HG03342 (cell line): ENCODE data around the gene ITPKB.

Experiments used
- ATAC-seq: cut with Tn5 transposase; IDR thresholded peaks from one replicate; pipeline ENCODE4 v1.9.1; 2021; ENCODE audit warnings: mild to moderate bottlenecking, moderate library complexity; ENCODE audit not compliant: unreplicated experiment

ITPKB gene

DNA sequence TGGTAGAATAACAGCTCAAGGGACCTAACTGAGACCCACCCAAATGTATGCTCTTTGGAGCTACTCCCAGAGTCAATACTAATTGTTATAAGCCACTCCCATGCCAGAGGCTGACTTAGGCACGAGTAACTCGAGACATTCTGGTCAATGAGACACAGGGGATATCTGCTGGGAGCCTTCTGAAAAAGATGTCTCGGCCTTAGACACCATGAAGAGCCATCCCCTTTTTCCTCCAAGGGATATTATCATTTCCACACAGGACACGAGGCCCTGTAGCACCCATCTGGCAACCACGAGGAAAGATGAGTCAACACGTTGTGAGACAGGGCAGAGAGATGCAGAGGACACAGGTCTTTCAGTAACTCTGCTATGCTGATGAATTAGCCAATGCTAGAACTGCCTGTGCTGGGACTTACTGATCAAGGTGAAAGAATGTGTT is 30.7 kb downstream of the ITPKB start:
- ATAC-seq: no peak

DNA sequence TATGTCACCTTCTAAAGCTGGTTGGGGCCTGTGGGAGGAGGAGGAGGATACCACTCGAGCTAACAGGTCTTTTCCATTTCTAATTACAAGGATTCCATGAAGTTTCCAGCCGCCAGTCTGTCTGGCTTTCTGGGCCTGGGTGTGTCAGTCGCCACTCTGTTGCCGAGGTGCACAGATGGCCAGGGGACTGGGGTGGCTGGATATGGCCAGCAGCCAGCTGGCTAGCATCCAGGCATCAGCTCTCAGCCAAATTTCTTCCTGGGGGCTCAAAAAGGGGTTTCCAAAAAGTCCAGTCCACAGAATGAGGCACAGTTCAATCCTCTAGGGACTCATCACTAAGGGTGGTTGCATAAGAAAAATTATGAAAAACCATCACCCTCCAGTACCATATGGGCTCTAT is 32.4 kb downstream of the ITPKB start:
- no peak for ATAC-seq

DNA sequence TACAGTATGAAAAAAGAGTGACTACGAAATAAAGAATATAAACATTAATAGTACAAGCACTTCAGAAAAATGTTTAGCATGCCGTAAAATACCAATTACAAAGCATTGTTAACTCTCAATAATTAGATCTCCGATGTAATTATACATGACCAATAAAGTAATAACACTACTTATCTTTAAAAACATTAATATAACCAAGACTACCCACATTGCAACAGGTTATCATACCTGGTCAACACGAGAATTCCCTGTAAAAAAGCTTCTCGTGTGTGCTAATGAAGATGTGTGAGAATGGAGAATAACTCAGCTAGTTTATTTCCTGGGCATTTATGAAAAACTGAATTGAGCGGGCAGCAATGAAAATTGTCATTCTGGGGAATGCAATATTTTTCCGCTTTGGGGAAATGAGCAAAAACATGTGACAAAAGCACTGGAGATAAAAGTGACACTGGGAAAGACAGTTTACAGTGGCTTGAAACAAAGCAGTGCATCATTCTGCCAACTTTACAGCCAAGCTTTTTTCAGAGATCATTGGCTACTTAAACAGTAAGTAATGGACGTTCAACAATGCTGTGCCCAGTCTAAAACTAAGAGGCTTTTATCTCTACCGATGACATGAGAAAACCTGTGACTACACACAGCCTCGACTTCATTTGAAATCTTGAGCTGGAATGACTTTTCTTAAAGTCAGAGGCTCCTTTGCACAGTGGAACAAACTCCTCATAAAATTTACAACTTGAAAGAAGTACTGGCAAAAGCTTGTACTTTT is 34.7 kb downstream of the ITPKB start:
- no peak for ATAC-seq

DNA sequence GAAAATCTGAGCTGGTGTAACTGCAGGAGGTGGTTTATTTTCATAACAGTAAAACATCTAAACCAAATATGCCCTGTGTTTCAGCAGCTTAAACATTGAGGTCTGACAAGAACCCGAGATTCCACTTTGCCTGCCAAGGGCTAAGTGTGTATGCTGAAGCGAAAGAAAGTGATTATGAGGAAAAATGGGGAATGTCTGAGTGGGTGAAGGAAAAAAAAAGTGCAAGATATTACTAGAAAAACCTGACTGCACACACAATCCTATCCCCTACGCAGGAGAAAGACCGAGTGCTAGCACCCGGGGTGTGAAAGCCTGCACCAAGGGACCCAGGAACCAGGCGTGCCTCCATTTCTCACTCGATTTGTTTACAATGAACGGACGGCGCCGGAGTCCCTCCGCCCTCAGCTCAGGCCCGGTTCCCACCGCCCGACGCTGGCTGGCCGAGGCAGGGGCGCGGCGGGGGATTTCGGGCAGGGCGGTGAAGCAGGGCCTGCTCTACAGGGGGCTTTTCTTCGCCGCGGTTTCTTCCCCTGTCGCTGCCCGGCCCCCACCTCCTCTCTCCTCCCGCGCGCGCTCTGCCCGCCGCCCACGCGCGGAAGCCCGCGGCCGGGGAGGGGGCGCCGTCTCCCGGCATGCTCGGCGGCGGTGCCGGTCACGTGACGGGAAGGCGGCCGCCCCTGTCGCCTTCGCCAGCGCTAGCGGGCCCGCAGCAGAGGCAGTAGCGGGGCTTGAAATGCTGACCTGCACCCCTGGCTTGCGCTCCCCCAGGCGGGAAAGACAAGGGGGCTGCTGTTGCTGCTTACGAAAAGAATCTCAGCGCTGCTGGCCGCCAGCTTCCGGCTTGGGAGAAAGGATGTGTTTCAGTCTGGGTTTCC is 35.9 kb downstream of the ITPKB start:
- peak; percentile 78 for ATAC-seq

DNA sequence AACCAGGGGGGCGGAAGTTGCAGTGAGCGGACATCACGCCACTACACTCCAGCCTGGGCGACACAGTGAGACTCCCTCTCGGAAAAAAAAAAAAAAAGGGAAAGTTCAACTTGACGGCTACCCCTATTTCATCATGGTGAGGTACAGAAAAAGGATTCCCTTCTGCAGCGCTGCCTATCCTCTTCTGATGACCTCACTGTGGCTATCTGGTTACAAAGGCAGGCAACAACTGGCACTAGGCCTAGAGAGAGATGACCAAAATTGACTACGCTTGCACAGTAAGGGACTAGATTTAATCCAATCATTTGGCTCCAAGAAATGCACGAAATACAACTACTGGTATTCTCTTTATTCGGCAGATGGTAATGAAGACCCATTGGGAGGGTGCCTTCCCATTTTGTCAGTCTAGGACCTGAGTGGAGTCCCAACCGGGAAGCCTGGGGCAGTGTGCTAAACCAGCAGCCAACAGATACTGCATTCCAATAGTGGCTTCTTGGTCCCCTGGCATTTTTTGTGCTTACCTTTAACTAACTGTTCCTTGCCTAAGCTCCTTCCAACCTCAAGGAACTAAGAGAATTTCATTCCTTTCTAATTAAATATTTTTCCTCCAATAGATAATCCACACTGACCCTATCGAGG is 36.6 kb downstream of the ITPKB start:
- ATAC-seq: no peak

DNA sequence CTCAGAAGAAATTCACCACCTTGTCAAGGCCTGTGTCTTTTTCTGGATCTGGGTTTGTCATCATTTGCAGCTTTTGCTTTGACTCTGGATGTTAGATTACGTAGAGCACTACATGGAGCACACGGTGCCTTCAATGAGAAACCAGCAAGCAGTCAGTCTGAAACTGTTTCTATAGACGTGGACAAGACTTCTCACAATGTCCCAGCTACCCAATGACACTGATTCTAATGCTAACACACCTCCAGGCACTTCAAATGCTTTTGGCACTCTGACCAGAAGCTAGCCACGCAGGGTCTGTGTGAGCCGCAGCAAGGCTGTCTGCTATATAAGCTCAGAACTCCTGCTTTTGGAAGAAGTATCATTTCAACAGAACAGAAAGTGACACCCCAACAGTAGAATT is 38.2 kb downstream of the ITPKB start:
- no peak for ATAC-seq

DNA sequence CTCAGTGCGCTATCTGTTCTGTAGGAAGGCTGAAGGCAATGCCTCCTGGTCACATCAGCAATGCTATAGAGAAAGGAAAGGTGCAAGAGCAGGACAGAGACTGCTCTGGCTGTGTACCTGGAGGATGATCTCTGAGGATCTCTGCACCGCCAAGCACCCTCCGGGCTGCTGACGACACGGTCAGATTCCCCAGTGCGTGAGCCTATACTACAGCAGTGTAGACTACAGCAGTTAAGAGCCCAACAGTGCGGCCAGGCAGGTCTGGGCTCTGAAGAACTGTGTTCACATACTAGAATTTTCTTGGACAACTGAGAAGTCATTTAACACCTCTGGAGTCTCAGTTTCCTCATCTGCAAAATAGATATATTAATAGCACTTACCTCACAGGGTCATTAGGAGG is 39.9 kb downstream of the ITPKB start:
- ATAC-seq: no peak

DNA sequence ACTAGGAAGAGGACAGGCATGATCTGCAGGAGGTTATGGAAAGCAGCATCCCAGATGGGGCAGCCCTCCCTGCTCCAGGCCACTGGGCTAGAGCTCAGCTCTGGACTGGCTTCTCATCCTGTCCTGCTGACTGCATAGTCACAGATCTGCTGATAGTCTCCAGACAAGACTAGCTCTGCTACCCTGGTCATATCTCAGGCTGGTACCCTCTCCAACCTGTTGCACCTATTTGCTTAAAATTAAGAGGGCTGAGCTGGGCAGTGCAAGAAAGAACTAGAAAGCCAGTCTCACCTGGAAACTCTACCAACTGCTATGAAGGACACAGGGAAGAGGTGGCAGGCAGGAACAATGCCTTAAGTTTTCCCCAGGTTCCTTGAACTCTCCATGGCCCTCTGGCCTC is 40.4 kb downstream of the ITPKB start:
- ATAC-seq: no peak

DNA sequence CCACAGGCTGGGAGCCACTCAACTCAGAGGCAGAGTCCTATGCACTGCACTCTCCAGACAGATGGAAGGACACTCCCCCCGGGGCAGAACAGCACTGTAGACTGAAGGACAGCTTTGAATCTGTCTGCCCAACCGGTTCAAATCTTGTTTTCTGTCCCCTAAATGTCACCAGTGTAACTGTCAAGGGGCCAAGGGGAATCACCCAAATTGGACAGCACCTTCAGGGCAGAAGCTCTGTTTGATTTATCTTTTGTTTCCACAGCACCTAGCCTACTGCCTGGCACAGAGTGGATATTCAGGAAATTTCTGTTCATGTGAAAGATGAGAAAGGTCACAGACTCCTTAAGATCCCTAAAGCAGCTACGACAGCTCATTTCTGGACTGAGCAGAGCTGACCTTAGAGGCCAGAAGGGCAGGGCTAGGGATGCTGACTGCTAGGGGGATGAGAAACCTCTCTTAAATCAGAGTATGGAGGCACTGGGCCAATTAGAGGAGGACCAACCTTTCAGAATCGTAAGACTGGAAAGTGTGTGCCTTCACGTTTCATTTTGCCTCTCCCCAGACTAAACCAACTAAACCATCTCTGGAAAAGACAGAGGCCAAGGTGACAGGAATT is 41.0 kb downstream of the ITPKB start:
- peak; percentile 24 for ATAC-seq

DNA sequence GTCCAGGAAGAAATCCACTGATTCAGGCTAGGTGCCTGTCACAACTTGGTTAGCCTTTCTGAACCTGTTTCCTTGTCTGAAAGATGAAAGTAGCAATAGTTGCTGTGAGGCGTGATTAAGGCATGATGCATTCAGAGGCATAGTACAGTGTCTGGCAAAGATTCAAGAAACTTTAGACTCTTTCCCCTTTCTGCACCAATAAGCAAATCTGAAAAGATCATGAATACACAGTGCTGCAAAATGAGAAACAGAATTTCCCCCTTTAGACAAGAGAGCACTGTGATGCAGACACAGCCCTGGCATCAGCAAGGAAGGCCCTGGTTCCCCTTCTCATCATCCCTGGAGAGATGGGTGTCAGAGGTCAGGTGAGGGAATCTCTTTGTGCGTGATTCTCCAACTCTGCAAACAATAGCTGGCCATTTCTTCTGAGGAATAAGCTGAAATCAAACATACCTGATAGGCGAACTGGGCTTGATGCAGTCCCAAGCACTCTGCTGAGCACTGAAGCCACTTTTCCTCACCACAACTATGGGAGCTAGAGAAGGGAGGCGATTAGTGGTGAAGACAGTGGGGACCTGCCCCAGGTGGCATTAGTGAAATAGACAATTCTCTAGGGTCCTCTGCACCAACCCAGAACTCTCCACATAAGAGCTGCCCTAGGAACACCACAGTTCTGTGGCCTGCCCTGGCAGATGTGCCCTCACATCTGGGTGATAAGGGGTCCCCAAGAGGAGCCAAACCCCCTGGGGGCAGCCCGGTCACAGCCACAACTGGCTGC is 41.7 kb downstream of the ITPKB start:
- ATAC-seq: peak; percentile 60

DNA sequence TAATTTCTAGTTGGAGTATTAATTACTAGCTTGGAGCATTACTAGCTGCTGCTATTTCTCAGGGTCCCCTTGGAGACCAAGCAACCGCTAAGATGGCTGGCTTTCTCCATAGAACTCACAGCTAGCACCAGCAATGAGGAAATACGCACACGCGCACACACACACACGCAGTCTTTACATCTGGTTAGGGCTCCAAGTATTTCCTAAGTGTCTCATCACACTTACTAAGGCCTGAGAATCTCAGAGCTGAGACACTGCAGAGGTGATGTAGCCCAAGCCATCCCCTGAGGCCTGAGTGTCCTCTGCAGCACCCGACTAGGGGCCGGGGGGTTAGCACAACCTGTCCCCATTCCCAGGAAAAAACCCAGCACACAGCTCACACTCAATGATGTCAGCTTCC is 42.5 kb downstream of the ITPKB start:
- ATAC-seq: no peak

DNA sequence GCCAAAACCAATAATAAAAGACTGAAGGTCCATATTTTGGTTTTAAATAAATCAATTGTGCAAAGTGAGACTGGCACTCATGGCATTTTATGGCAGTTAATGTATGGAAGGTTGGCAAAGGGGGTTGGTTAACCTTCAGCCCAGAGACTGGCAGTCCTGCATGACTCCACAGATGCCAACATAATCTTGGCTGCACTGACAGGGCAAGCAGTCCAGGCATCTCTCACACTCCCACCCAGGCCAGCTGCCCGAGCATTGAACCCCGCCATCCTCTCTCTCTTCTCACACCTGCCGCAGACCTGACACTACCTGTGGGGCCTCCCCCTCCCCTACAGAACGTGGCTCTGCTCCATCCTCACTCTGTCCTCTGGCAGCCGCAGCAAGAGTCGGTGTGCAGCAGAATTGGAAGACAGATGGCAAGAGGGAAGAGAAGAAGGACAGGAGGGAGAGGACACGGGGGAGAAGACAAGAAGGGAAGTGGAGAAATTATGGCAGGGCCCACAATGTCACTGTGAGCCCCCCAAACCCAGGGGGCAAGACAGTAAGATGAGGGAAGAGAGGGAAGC is 43.7 kb downstream of the ITPKB start:
- ATAC-seq: no peak

DNA sequence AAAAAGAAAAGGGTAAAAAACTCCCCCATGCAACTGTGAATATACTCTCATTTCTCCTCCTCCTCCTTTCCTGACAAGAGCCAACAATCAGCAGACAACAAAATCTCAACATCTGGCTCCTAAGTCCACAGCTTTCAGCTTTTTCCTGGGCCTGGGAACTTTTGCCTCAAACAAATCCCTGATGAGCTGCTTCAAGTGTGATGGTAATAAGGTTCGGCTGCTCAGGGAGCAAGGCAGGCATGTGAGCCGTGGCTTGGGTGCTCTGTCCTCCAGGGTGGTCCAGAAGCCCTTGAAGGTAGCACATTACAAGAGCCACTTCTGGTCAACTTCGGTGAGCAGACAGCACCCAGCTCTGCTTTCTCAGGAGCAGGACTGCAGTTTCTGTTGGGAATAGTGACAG is 46.3 kb downstream of the ITPKB start:
- ATAC-seq: no peak

DNA sequence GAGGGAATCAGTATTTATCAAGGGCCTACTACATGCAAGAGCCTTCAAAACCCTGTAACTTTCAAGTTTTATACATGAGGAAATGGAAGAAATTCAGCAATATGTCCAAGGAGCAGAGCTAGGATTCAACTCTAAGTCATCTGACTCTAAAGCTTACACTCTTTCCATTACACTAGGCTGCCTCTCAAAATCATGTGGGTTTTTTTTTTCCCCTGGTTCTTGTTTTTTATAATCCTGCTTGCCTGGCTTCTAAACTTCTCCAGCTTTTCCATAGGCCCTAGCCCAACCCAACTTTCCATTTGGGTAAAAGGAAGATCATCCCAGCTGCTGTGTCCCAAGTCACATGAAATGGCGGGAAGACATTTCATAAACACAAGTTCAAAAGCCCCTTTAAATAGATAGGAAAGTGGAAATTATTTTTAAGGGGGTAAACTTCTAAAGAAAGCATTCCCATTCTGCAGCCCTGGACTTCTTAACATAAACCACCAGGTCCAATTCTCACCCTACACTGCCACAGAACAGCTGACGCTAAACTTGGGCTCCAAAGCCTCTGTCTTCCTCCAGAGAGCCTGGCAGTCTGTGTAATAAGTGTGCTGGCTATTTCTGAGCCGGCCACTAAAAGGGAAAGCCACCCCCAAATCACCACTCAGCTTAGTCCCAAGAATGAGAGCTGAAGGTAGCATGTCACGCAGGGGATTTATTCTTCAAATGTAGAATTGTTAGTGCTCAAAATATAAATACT is 46.9 kb downstream of the ITPKB start:
- ATAC-seq: no peak

DNA sequence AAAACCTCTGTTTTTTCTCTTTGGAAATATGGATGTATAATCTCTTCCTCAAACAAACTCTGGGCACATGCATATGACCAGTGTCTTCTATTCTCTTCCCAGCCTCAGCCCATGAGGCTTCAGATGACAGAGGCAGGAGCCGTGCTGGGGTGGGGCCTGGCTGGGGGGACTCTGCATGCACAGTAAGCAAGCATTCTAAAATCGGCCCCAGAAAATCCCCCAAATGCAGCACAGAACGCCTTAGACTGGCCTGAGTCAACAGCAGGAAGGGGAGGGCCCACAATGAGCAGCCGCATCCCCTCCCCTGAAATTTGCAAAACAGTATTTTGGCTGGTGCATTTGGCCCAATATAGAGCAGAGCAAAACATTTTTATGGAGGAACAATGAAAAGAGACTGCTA is 47.8 kb downstream of the ITPKB start:
- ATAC-seq: peak; percentile 57

DNA sequence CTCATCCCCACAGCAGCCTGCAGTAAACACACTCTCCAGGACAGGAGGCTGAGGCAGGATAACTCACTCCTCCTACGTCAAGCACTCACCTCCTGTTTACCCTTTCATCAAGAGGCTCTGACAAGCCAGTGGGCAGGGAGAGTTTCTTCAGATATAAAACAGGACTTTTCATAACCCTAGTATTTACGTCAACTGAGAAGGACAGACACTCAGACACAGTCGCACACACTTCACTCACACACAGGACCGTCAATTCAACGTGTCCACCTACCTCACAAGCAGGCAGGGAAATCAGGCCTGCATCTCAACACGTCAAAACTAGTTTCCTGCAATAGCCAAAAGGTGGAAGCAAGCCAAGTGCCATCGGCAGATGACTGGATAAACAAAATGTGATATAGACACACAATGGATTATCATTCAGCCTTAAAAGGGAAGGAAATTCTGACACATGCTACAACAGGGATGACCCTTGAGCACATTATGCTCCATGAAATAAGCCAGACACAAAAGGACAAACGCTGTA is 48.6 kb downstream of the ITPKB start:
- ATAC-seq: no peak

DNA sequence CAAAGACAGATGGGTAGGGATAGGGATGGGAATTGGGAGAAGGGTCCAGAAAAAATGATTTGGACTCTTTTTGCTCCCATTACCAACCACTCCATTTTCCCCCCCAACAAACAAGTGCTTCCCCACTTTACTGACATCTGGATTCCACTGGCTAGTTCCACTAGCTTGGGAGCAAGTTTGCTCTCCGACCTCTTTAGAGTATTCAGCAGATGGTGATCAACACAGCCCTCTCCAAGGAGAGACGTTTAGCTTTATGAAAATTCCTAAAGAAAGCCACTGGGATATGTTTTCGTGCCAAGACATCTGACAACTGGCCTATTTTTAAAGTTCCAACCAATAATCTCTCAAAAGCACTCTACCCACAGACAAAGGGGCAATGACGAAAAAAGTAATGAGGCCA is 50.3 kb downstream of the ITPKB start:
- no peak for ATAC-seq

DNA sequence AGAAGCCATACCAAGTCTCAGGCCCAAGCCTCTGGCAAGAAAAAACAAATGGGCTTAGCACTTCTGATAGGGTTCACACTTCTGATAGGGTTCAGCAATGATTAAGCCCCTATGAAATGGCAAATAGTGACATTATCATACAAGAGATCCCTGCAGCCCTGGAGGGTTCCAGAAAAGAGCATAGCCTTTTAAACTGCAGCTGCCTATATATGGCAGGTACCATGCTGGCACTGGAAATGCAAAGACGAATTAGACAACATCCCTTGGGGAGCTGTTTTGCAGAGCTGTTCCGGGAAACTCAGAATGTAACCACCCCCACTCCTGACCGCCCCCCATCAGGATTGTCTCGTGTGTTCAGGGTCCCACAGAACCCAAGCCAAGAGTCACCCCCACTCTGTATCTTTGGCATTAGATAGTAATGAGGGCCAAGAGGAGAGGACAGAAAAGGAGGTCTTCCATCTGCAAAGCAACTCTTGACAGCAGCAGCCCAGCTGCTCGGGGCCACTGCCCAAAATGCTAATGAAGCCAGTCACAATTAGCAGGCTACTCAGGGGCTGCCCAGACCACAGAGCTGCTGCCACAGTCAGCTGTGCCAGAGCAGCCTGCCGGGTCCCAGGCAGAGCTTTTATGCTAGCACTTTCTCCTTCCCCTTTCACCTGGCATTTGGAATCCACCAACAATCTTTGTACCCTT is 50.9 kb downstream of the ITPKB start:
- ATAC-seq: no peak

DNA sequence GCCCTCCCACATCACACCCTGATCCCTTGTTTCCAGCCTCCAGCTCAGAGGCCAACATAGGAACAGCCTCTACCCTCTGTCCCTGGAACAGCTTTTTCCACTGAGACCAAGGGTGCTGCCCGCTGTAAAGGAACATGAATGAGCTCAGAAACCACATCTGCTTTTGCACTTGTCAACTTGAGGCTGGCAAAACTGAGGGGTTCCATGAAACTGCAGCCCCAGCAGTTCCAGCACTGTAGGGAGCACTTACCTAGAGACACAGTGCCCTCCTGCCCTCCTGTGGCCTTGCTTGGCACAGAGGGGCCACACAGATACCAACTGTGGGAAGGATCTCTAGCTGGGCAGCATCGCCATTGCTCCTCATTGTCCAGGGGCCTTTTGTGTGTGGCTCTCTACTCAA is 51.7 kb downstream of the ITPKB start:
- ATAC-seq: no peak
